OCI-M1 (cell line): Measurements from ENCODE around the gene LRRC4C.
"Not testable (repeated sequence)": the region's sequence is repeated elsewhere in the genome, so short reads cannot be mapped to it uniquely, and the experiment has no call there.

ENCODE experiments used
- DNase-seq: peaks from one replicate; lab custom pipeline; 2025; lab: John Stamatoyannopoulos, UW

The LRRC4C gene

GRCh38 chr11:40689823-40690222 lies 769.6 kb downstream of the LRRC4C start:
- DNase-seq = no peak

GRCh38 chr11:40688369-40688768 lies 771.1 kb downstream of the LRRC4C start:
- no peak for DNase-seq

- no peak for DNase-seq
Observed at GRCh38 chr11:40686765-40687164, 772.7 kb downstream of the LRRC4C start.

- no peak for DNase-seq
Observed at GRCh38 chr11:40683010-40683409, 776.4 kb downstream of the LRRC4C start.

- no peak for DNase-seq
Observed at GRCh38 chr11:40679276-40679675, 780.2 kb downstream of the LRRC4C start.

- no peak for DNase-seq
Observed at GRCh38 chr11:40647295-40647694, 812.2 kb downstream of the LRRC4C start.

GRCh38 chr11:40642284-40642683 lies 817.2 kb downstream of the LRRC4C start:
- no peak for DNase-seq

- no peak for DNase-seq
Observed at GRCh38 chr11:40619654-40620053, 839.8 kb downstream of the LRRC4C start.

- no peak for DNase-seq
Observed at GRCh38 chr11:40606800-40607199, 852.7 kb downstream of the LRRC4C start.

- DNase-seq = no peak
Observed at GRCh38 chr11:40602866-40603552, 856.4 kb downstream of the LRRC4C start.

- no peak for DNase-seq
Observed at GRCh38 chr11:40597546-40598113, 861.8 kb downstream of the LRRC4C start.

GRCh38 chr11:40573254-40573891 lies 886.1 kb downstream of the LRRC4C start:
- DNase-seq = no peak

GRCh38 chr11:40569947-40570531 lies 889.4 kb downstream of the LRRC4C start:
- DNase-seq = no peak

- no peak for DNase-seq
Observed at GRCh38 chr11:40567392-40567791, 892.1 kb downstream of the LRRC4C start.

- DNase-seq = no peak
Observed at GRCh38 chr11:40544162-40544561, 915.3 kb downstream of the LRRC4C start.

GRCh38 chr11:40542821-40543220 lies 916.6 kb downstream of the LRRC4C start:
- DNase-seq = no peak

- no peak for DNase-seq
Observed at GRCh38 chr11:40537734-40538133, 921.7 kb downstream of the LRRC4C start.

GRCh38 chr11:40522080-40522479 lies 937.4 kb downstream of the LRRC4C start:
- not testable (repeated sequence) for DNase-seq

- no peak for DNase-seq
Observed at GRCh38 chr11:40517122-40517521, 942.3 kb downstream of the LRRC4C start.

GRCh38 chr11:40514124-40514523 lies 945.3 kb downstream of the LRRC4C start:
- no peak for DNase-seq

- peak; percentile 1 for DNase-seq
Observed at GRCh38 chr11:40513281-40513680, 946.2 kb downstream of the LRRC4C start.

- DNase-seq = no peak
Observed at GRCh38 chr11:40508303-40508702, 951.1 kb downstream of the LRRC4C start.

- no peak for DNase-seq
Observed at GRCh38 chr11:40506226-40506625, 953.2 kb downstream of the LRRC4C start.
